MM.1S (cell line): ENCODE measurements around the gene DBP.

Experiments used
- DNase-seq: peaks from one replicate; pipeline ENCODE4 v3.0.0-alpha.2; 2015
- H2AFZ ChIP-seq: fragments of 300-600 bp; sonication (generic); 2 replicates; pipeline ENCODE4 v1.6.0; 2016; ENCODE audit warnings: antibody characterized with exemption, low read length
- H3F3A ChIP-seq: fragments of 300-600 bp; sonication (generic); 2 replicates; pipeline ENCODE4 v1.6.1; 2016; ENCODE audit warnings: mild to moderate bottlenecking, antibody characterized with exemption, low read length, moderate library complexity, mixed read lengths; ENCODE audit not compliant: insufficient read depth
- H3K27ac ChIP-seq: fragments of 300-600 bp; sonication (generic); 2 replicates; pipeline ENCODE4 v1.5.1; 2016; ENCODE audit warnings: mild to moderate bottlenecking, low read length
- H3K27me3 ChIP-seq: fragments of 300-600 bp; sonication (generic); replicated peaks from 2 replicates; pipeline ENCODE4 v1.6.0; 2016; ENCODE audit warnings: low read length; ENCODE audit not compliant: insufficient read depth
- H3K36me3 ChIP-seq: fragments of 300-600 bp; sonication (generic); replicated peaks from 2 replicates; pipeline ENCODE4 v1.6.1; 2016; ENCODE audit warnings: mild to moderate bottlenecking, low read length, mixed read lengths; ENCODE audit not compliant: insufficient read depth
- H3K4me1 ChIP-seq: fragments of 300-600 bp; sonication (generic); 2 replicates; pipeline ENCODE4 v1.6.1; 2016; ENCODE audit warnings: low read length, mixed read lengths
- H3K4me2 ChIP-seq: fragments of 300-600 bp; sonication (generic); 2 replicates; pipeline ENCODE4 v1.6.0; 2016; ENCODE audit warnings: low read depth, low read length
- H3K4me3 ChIP-seq: fragments of 300-600 bp; sonication (generic); 2 replicates; pipeline ENCODE4 v1.5.1; 2016; ENCODE audit warnings: low read length, mixed read lengths
- H3K79me2 ChIP-seq: fragments of 300-600 bp; sonication (generic); 2 replicates; pipeline ENCODE4 v1.6.1; 2016; ENCODE audit warnings: mixed run types, low read length, mixed read lengths
- H3K9ac ChIP-seq: fragments of 300-600 bp; sonication (generic); 2 replicates; pipeline ENCODE4 v1.6.1; 2016; ENCODE audit warnings: low read length, mixed read lengths
- H3K9me2 ChIP-seq: fragments of 300-600 bp; sonication (generic); replicated peaks from 2 replicates; pipeline ENCODE4 v1.6.1; 2016; ENCODE audit warnings: mild to moderate bottlenecking, low read length, mixed read lengths; ENCODE audit not compliant: insufficient read depth
- H3K9me3 ChIP-seq: fragments of 300-600 bp; sonication (generic); replicated peaks from 2 replicates; pipeline ENCODE4 v1.6.1; 2016; ENCODE audit warnings: mild to moderate bottlenecking, low read length, mixed read lengths; ENCODE audit not compliant: insufficient read depth
- H4K20me1 ChIP-seq: fragments of 300-600 bp; sonication (generic); 2 replicates; pipeline ENCODE4 v1.6.1; 2016; ENCODE audit warnings: mild to moderate bottlenecking, low read length, moderate library complexity, mixed read lengths; ENCODE audit not compliant: insufficient read depth
- CTCF ChIP-seq: fragments of 300-600 bp; sonication (generic); IDR thresholded peaks from 2 replicates; pipeline ENCODE4 v1.5.1; 2016; ENCODE audit warnings: antibody characterized with exemption, low read length, mixed read lengths
- EZH2 ChIP-seq: fragments of 300-600 bp; sonication (generic); optimal IDR thresholded peaks from 2 replicates; pipeline ENCODE3; 2017; ENCODE audit warnings: low read depth, mild to moderate bottlenecking, antibody characterized with exemption, low read length, mixed read lengths
- EZH2phosphoT487 ChIP-seq: fragments of 300-600 bp; sonication (generic); IDR thresholded peaks from 2 replicates; pipeline ENCODE4 v1.6.1; 2018; ENCODE audit warnings: antibody characterized with exemption, low read length

Gene DBP

GRCh38 chr19:48611872-48612271 lies 25.3 kb downstream of the DBP start:
- no peak overlapping the region for H3K4me3 ChIP-seq
- no peaks in the 10 kb centered on the region for H3K4me1 ChIP-seq
- no peak overlapping the region for H3K4me2 ChIP-seq
- peaks cover 8% of the 10 kb centered on the region for H3K79me2 ChIP-seq
- H4K20me1 ChIP-seq = peaks cover 16% of the 10 kb centered on the region
- peaks cover 19% of the 10 kb centered on the region for H3F3A ChIP-seq
- no peak overlapping the region for H3K9ac ChIP-seq
- H3K9me3 ChIP-seq = no peaks in the 10 kb centered on the region
- H2AFZ ChIP-seq = no peak overlapping the region
- H3K27me3 ChIP-seq = peaks cover 6% of the 10 kb centered on the region
- no peak for TF ChIP-seq EZH2phosphoT487
- no peak for TF ChIP-seq EZH2
- TF ChIP-seq CTCF = no peak
- peaks cover 14% of the 10 kb centered on the region for H3K36me3 ChIP-seq
- DNase-seq = no peak
- no peaks in the 10 kb centered on the region for H3K9me2 ChIP-seq
- H3K27ac ChIP-seq = no peak overlapping the region

GRCh38 chr19:48609571-48610108 lies 27.5 kb downstream of the DBP start:
- DNase-seq = no peak
- H3K79me2 ChIP-seq = no peaks in the 10 kb centered on the region
- no peaks in the 10 kb centered on the region for H4K20me1 ChIP-seq
- no peak overlapping the region; the same call in 1 of the 2 replicates for H3K4me2 ChIP-seq
- no peaks in the 10 kb centered on the region for H3K4me1 ChIP-seq
- H3K9me3 ChIP-seq = no peaks in the 10 kb centered on the region
- H3K27me3 ChIP-seq = peaks cover 22% of the 10 kb centered on the region
- H3K9ac ChIP-seq = no peak overlapping the region
- H3K9me2 ChIP-seq = no peaks in the 10 kb centered on the region
- no peak for TF ChIP-seq CTCF
- TF ChIP-seq EZH2phosphoT487 = no peak
- no peak for TF ChIP-seq EZH2
- H3K4me3 ChIP-seq = no peak overlapping the region
- no peaks in the 10 kb centered on the region for H3K36me3 ChIP-seq
- H3F3A ChIP-seq = no peaks in the 10 kb centered on the region; the same call in 1 of the 2 replicates
- no peak overlapping the region for H3K27ac ChIP-seq
- no peak overlapping the region for H2AFZ ChIP-seq

DNA sequence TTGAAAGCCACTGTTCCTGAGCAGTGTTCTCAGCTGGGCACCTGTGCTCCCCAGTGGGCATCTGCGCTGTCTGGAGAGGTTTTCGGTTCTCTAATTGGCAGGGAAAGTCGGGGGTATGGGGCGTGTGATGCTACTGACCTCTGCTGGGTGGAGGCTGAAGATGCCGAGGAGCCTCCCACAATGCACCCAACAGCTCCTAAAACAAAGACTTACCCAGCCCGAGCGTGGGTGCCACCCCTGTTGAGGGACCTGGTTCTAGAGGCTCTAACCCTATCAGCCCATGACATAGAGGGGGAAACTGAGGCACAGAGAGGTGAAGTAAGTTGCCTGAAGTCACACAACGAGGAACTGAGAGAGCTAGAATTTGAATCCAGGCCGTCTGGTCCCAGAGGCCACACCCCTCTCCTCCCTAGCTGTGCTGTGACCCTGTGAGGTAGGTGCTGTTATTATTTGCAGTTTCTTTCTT lies 28.3 kb downstream of the DBP start:
- H3K36me3 ChIP-seq = no peaks in the 10 kb centered on the region
- H3K4me3 ChIP-seq = peak overlapping the region; percentile 37; the same call in 1 of the 2 replicates
- H3K9ac ChIP-seq = no peak overlapping the region
- H3K9me3 ChIP-seq = no peaks in the 10 kb centered on the region
- H3K27ac ChIP-seq = no peak overlapping the region
- H3K4me2 ChIP-seq = peak overlapping the region; percentile 89
- DNase-seq = peak; percentile 68
- no peak for TF ChIP-seq EZH2phosphoT487
- peak; percentile 83 for TF ChIP-seq CTCF
- H4K20me1 ChIP-seq = no peaks in the 10 kb centered on the region
- H3K4me1 ChIP-seq = no peaks in the 10 kb centered on the region
- peak overlapping the region; percentile 78 for H2AFZ ChIP-seq
- no peaks in the 10 kb centered on the region for H3F3A ChIP-seq
- no peaks in the 10 kb centered on the region for H3K9me2 ChIP-seq
- H3K79me2 ChIP-seq = no peaks in the 10 kb centered on the region
- H3K27me3 ChIP-seq = peaks cover 25% of the 10 kb centered on the region
